ENCODE measurements around the gene CTSL. TPM values are rescaled to one million over a fixed set of nuclear protein-coding genes. Genes with fewer than 3 reads are reported as not detected.

CTSL gene
- 187 and 226 TPM in 2 replicates for total RNA-seq

GRCh38 chr9:87725900-87726709 is at the start of gene CTSL:
Gene CTSL (plus strand): TSS chr9:87726119. CDS start chr9:87727604, 1,485 bp downstream.

Other genes with a start within 250 kb of the CTSL start
- 21.5 and 27.7 TPM in 2 replicates for gene DAPK1, start 228.3 kb upstream of the CTSL start, total RNA-seq
- gene SPATA31E1, start 156.8 kb downstream of the CTSL start, total RNA-seq, result not detected in 2 replicates
- not detected in 2 replicates for gene SPATA31C1, start 191.8 kb downstream of the CTSL start, total RNA-seq
- gene CDK20, start 248.4 kb downstream of the CTSL start, total RNA-seq, result 10.0 and 15.3 TPM in 2 replicates

Measured in hair follicle dermal papilla cell (primary cell).